Neuronal stem cell (in vitro differentiated cells): ENCODE data around the gene CLIP4.

Experiments
- DNase-seq: peaks from one replicate; pipeline ENCODE4 v3.0.0-alpha.2; 2013; ENCODE audit warnings: low spot score
- H2AFZ ChIP-seq: one replicate; pipeline ENCODE4 v1.6.1; 2013; ENCODE audit warnings: mild to moderate bottlenecking, low read length, inconsistent platforms
- H2AK5ac ChIP-seq: 2 replicates; pipeline ENCODE4 v1.6.1; 2013; ENCODE audit warnings: low read depth, mild to moderate bottlenecking, inconsistent platforms, low read length, moderate library complexity, mixed read lengths
- H2BK120ac ChIP-seq: 2 replicates; pipeline ENCODE4 v1.6.1; 2013; ENCODE audit warnings: low read depth, mild to moderate bottlenecking, inconsistent platforms, low read length, moderate library complexity, mixed read lengths
- H2BK12ac ChIP-seq: one replicate; pipeline ENCODE4 v1.6.1; 2013; ENCODE audit warnings: low read length, inconsistent platforms
- H2BK15ac ChIP-seq: 2 replicates; pipeline ENCODE4 v1.6.1; 2013; ENCODE audit warnings: mild to moderate bottlenecking, low read length, inconsistent platforms, mixed read lengths
- H2BK5ac ChIP-seq: one replicate; pipeline ENCODE4 v1.6.1; 2013; ENCODE audit warnings: inconsistent platforms, mild to moderate bottlenecking, low read length, moderate library complexity
- H3K14ac ChIP-seq: one replicate; pipeline ENCODE4 v1.6.1; 2013; ENCODE audit warnings: low read length, inconsistent platforms
- H3K18ac ChIP-seq: 2 replicates; pipeline ENCODE4 v1.6.1; 2013; ENCODE audit warnings: low read length, inconsistent platforms
- H3K23ac ChIP-seq: 2 replicates; pipeline ENCODE4 v1.6.1; 2013; ENCODE audit warnings: low read depth, mild to moderate bottlenecking, mixed read lengths, low read length, inconsistent platforms; ENCODE audit not compliant: poor library complexity
- H3K27ac ChIP-seq: replicated peaks from 3 replicates; pipeline ENCODE4 v1.5.1; 2013; ENCODE audit warnings: low read length, inconsistent platforms
- H3K27me3 ChIP-seq, 3 experiments: 2 replicates each; pipeline ENCODE4 v1.6.1; 2013; ENCODE audit warnings: low read length in 3 of 3, mild to moderate bottlenecking in 2 of 3, inconsistent platforms in 1 of 3, low read depth in 1 of 3, mixed read lengths in 1 of 3, moderate library complexity in 1 of 3; ENCODE audit not compliant: control insufficient read depth in 3 of 3, insufficient read depth in 3 of 3
- H3K36me3 ChIP-seq, 2 donors: replicated peaks in 1 of 2; 2 replicates each; pipeline ENCODE4 v1.6.1; 2013; ENCODE audit warnings: low read length in 2 of 2; ENCODE audit not compliant: control insufficient read depth in 2 of 2, insufficient read depth in 2 of 2
- H3K4ac ChIP-seq: 2 replicates; pipeline ENCODE4 v1.6.1; 2013; ENCODE audit warnings: inconsistent platforms, mild to moderate bottlenecking, low read length, moderate library complexity
- H3K4me1 ChIP-seq, 2 donors: 1 replicate in 1 of 2; 2 replicates in 1 of 2; pipeline ENCODE4 v1.6.1; 2013; ENCODE audit warnings: low read length in 2 of 2, low read depth in 1 of 2; ENCODE audit not compliant: control insufficient read depth in 2 of 2, insufficient read depth in 1 of 2
- H3K4me2 ChIP-seq: one replicate; pipeline ENCODE4 v1.6.1; 2013; ENCODE audit warnings: mild to moderate bottlenecking, low read length, inconsistent platforms; ENCODE audit not compliant: insufficient read depth, poor library complexity, severe bottlenecking
- H3K4me3 ChIP-seq, 2 donors: 2 replicates each; pipeline ENCODE4 v1.5.1; 2013; ENCODE audit warnings: low read length in 2 of 2, mild to moderate bottlenecking in 2 of 2, inconsistent platforms in 1 of 2, moderate library complexity in 1 of 2
- H3K79me1 ChIP-seq: one replicate; pipeline ENCODE4 v1.6.1; 2013; ENCODE audit warnings: low read depth, mild to moderate bottlenecking, inconsistent platforms, low read length, moderate library complexity
- H3K9ac ChIP-seq: one replicate; pipeline ENCODE4 v1.6.1; 2013; ENCODE audit warnings: mild to moderate bottlenecking, low read depth, low read length, inconsistent platforms; ENCODE audit not compliant: poor library complexity
- H3K9me3 ChIP-seq, 2 donors: replicated peaks in 1 of 2; 2 replicates each; pipeline versions ENCODE3 to v1.6.1; 2013; ENCODE audit warnings: low read length in 2 of 2, mild to moderate bottlenecking in 2 of 2, inconsistent platforms in 1 of 2, low read depth in 1 of 2, mixed read lengths in 1 of 2, moderate library complexity in 1 of 2; ENCODE audit not compliant: control insufficient read depth in 2 of 2, insufficient read depth in 1 of 2
- H4K8ac ChIP-seq: one replicate; pipeline ENCODE4 v1.6.1; 2013; ENCODE audit warnings: low read depth, mild to moderate bottlenecking, inconsistent platforms, low read length, moderate library complexity
- H4K91ac ChIP-seq: one replicate; pipeline ENCODE4 v1.6.1; 2013; ENCODE audit warnings: low read length, low read depth, mild to moderate bottlenecking, inconsistent platforms; ENCODE audit not compliant: poor library complexity
- WGBS, 2 donors: extraction: QIAGEN DNeasy Blood & Tissue Kit; methylation state at CpG; one replicate each; pipeline ENCODE4 v1.1.7; 2013; ENCODE audit warnings: missing lambda C conversion rate in 2 of 2, mixed read lengths in 1 of 2; ENCODE audit not compliant: insufficient read length in 2 of 2, insufficient replicate concordance in 1 of 2; ENCODE audit errors: extremely low coverage in 2 of 2; 5-methylcytosine and 5-hydroxymethylcytosine counted together

CLIP4 gene

GRCh38 chr2:29157131-29157530, 41.9 kb downstream of the CLIP4 start:
- no peak overlapping the region for H3K4me2 ChIP-seq
- no peak overlapping the region for H3K18ac ChIP-seq
- H2AFZ ChIP-seq, result no peak overlapping the region
- H3K14ac ChIP-seq, result no peak overlapping the region
- peaks cover 0 to 2% of the 10 kb centered on the region in 2 donors for H3K4me1 ChIP-seq
- H3K4me3 ChIP-seq, result no peak overlapping the region
- no peak overlapping the region for H2BK120ac ChIP-seq
- H3K27me3 ChIP-seq, result no peaks in the 10 kb centered on the region
- H3K27ac ChIP-seq, result no peak overlapping the region
- H3K4ac ChIP-seq, result no peak overlapping the region
- H2BK5ac ChIP-seq, result no peak overlapping the region
- no peaks in the 10 kb centered on the region for H3K9me3 ChIP-seq
- no peaks in the 10 kb centered on the region for H3K79me1 ChIP-seq
- H3K36me3 ChIP-seq, result no peaks in the 10 kb centered on the region
- H4K91ac ChIP-seq, result no peak overlapping the region
- H2BK15ac ChIP-seq, result no peak overlapping the region
- H3K23ac ChIP-seq, result no peak overlapping the region
- no peak for DNase-seq
- H3K9ac ChIP-seq, result no peak overlapping the region
- H2BK12ac ChIP-seq, result no peak overlapping the region
- no peak overlapping the region for H4K8ac ChIP-seq
- no peak overlapping the region for H2AK5ac ChIP-seq
- no CpG with 5 or more reads among the region's 4 CpGs for WGBS, 2 donors

GRCh38 chr2:29159125-29159524, 43.9 kb downstream of the CLIP4 start:
- Histone ChIP-seq H3K18ac (no peak overlapping the region), H2AFZ (no peak overlapping the region), H2BK5ac (no peak overlapping the region), H4K8ac (no peak overlapping the region), H3K4me1 (peaks cover 0 to 2% of the 10 kb centered on the region in 2 donors), H2AK5ac (no peak overlapping the region), H3K4ac (no peak overlapping the region), H2BK15ac (no peak overlapping the region), H3K23ac (no peak overlapping the region), H3K36me3 (no peaks in the 10 kb centered on the region), H3K4me2 (no peak overlapping the region), H2BK120ac (no peak overlapping the region), H2BK12ac (no peak overlapping the region), H3K27me3 (no peaks in the 10 kb centered on the region), H3K9me3 (no peaks in the 10 kb centered on the region), H3K79me1 (no peaks in the 10 kb centered on the region), H3K14ac (no peak overlapping the region), H4K91ac (no peak overlapping the region), H3K9ac (no peak overlapping the region), H3K4me3 (no peak overlapping the region), H3K27ac (no peak overlapping the region)
- no CpG with 5 or more reads among the region's 1 CpG for WGBS, 2 donors
- no peak for DNase-seq

- no peak overlapping the region for H2AK5ac ChIP-seq
- no peak overlapping the region for H3K14ac ChIP-seq
- H2BK12ac ChIP-seq, result no peak overlapping the region
- no peak overlapping the region for H2BK15ac ChIP-seq
- DNase-seq, result no peak
- peaks cover 0 to 2% of the 10 kb centered on the region in 2 donors for H3K4me1 ChIP-seq
- H3K4ac ChIP-seq, result no peak overlapping the region
- H3K36me3 ChIP-seq, result no peaks in the 10 kb centered on the region
- H3K23ac ChIP-seq, result no peak overlapping the region
- no peak overlapping the region for H2BK5ac ChIP-seq
- H4K91ac ChIP-seq, result no peak overlapping the region
- no peak overlapping the region for H2AFZ ChIP-seq
- no peaks in the 10 kb centered on the region for H3K27me3 ChIP-seq
- H3K79me1 ChIP-seq, result no peaks in the 10 kb centered on the region
- no peak overlapping the region for H3K4me2 ChIP-seq
- H4K8ac ChIP-seq, result no peak overlapping the region
- no peak overlapping the region for H3K18ac ChIP-seq
- no peak overlapping the region for H3K4me3 ChIP-seq
- H3K9me3 ChIP-seq, result no peaks in the 10 kb centered on the region
- H3K9ac ChIP-seq, result no peak overlapping the region
- H3K27ac ChIP-seq, result no peak overlapping the region
- no peak overlapping the region for H2BK120ac ChIP-seq
- WGBS, 2 donors, result no CpG with 5 or more reads among the region's 5 CpGs
Measured at GRCh38 chr2:29160184-29160583, 45.0 kb downstream of the CLIP4 start.

- no peak overlapping the region for H2BK15ac ChIP-seq
- H4K91ac ChIP-seq, result no peak overlapping the region
- H3K4me2 ChIP-seq, result no peak overlapping the region
- no peak overlapping the region for H3K14ac ChIP-seq
- H3K4me1 ChIP-seq, result no peaks in the 10 kb centered on the region
- H2BK120ac ChIP-seq, result no peak overlapping the region
- H3K4ac ChIP-seq, result no peak overlapping the region
- H2AK5ac ChIP-seq, result no peak overlapping the region
- DNase-seq, result no peak
- H3K36me3 ChIP-seq, result no peaks in the 10 kb centered on the region
- H2BK12ac ChIP-seq, result no peak overlapping the region
- H3K23ac ChIP-seq, result no peak overlapping the region
- no peaks in the 10 kb centered on the region for H3K9me3 ChIP-seq
- H3K9ac ChIP-seq, result no peak overlapping the region
- H2AFZ ChIP-seq, result no peak overlapping the region
- no CpG with 5 or more reads among the region's 1 CpG for WGBS, 2 donors
- no peaks in the 10 kb centered on the region for H3K27me3 ChIP-seq
- no peak overlapping the region for H3K27ac ChIP-seq
- H4K8ac ChIP-seq, result no peak overlapping the region
- H2BK5ac ChIP-seq, result no peak overlapping the region
- no peak overlapping the region for H3K4me3 ChIP-seq
- no peaks in the 10 kb centered on the region for H3K79me1 ChIP-seq
- H3K18ac ChIP-seq, result no peak overlapping the region
Measured at GRCh38 chr2:29162204-29162928, 47.2 kb downstream of the CLIP4 start.
